H1 (cell line): ENCODE measurements around the gene PNRC2. TPM values are rescaled to one million over a fixed set of nuclear protein-coding genes. Genes with fewer than 3 reads are reported as not detected.

Experiments
- CTCF ChIA-PET: fragments of 300-600 bp; sonication (Branson Sonifier 250); formaldehyde crosslinking; loops from one replicate; lab custom pipeline; 2021; ENCODE audit not compliant: partially characterized antibody; lab: Charles Lee
- POLR2A ChIA-PET: fragments of 300-600 bp; sonication (Branson Sonifier 250); formaldehyde crosslinking; loops from one replicate; lab custom pipeline; 2021; ENCODE audit warnings: inconsistent platforms; ENCODE audit not compliant: partially characterized antibody; lab: Charles Lee
- DNase-seq, 2 experiments: peaks; one replicate each; pipeline versions ENCODE4 v3.0.0 to v3.0.0-alpha.2; 2010 to 2022; ENCODE audit warnings: low spot score in 2 of 2, low read depth in 1 of 2, mixed read lengths in 1 of 2
- FAIRE-seq: peaks from 2 replicates; lab custom pipeline; 2011; peaks lifted over from hg19 to GRCh38; lab: Jason Lieb, UNC
- H2AFZ ChIP-seq: 2 replicates; pipeline ENCODE4 v1.8.1; 2012; ENCODE audit warnings: low read length, inconsistent platforms
- H2AK5ac ChIP-seq: 2 replicates; pipeline ENCODE4 v1.6.1; 2013; ENCODE audit warnings: low read depth, low read length
- H2BK120ac ChIP-seq: replicated peaks from 2 replicates; pipeline ENCODE3; 2013; ENCODE audit warnings: low read depth, low read length, inconsistent platforms
- H2BK12ac ChIP-seq: 2 replicates; pipeline ENCODE4 v1.6.1; 2013; ENCODE audit warnings: low read depth, low read length
- H2BK15ac ChIP-seq: 2 replicates; pipeline ENCODE4 v1.6.1; 2013; ENCODE audit warnings: low read length
- H2BK20ac ChIP-seq: 2 replicates; pipeline ENCODE4 v1.6.1; 2013; ENCODE audit warnings: low read length
- H2BK5ac ChIP-seq: 2 replicates; pipeline ENCODE4 v1.6.1; 2013; ENCODE audit warnings: low read depth, low read length
- H3K14ac ChIP-seq: 2 replicates; pipeline ENCODE4 v1.6.1; 2013; ENCODE audit warnings: inconsistent platforms; ENCODE audit not compliant: insufficient read length
- H3K18ac ChIP-seq: 2 replicates; pipeline ENCODE4 v1.6.1; 2013; ENCODE audit warnings: low read length; ENCODE audit errors: extremely low read depth
- H3K23ac ChIP-seq: 2 replicates; pipeline ENCODE4 v1.6.1; 2013; ENCODE audit warnings: inconsistent platforms; ENCODE audit not compliant: insufficient read length
- H3K23me2 ChIP-seq: 2 replicates; pipeline ENCODE4 v1.6.1; 2013; ENCODE audit warnings: low read depth, low read length
- H3K27ac ChIP-seq: 2 replicates; pipeline ENCODE4 v1.6.1; 2011; ENCODE audit warnings: low read depth, low read length, inconsistent platforms
- H3K27me3 ChIP-seq, 4 experiments: replicated peaks in 1 of 4; 1 replicate in 1 of 4; 2 replicates in 3 of 4; pipeline versions ENCODE4 v1.6.1 to v1.8.1; 2011 to 2013; ENCODE audit warnings: low read length in 3 of 4, mild to moderate bottlenecking in 3 of 4, inconsistent platforms in 2 of 4, mixed read lengths in 2 of 4, moderate library complexity in 1 of 4; ENCODE audit not compliant: control insufficient read depth in 3 of 4, insufficient read depth in 3 of 4; ENCODE audit errors: extremely low read depth in 1 of 4
- H3K36me3 ChIP-seq, 4 experiments: 2 replicates each; pipeline versions ENCODE4 v1.6.1 to v1.8.1; 2011 to 2013; ENCODE audit warnings: mild to moderate bottlenecking in 4 of 4, low read length in 3 of 4, moderate library complexity in 2 of 4, control low read depth in 1 of 4, inconsistent platforms in 1 of 4; ENCODE audit not compliant: insufficient read depth in 4 of 4, control insufficient read depth in 2 of 4
- H3K4ac ChIP-seq: replicated peaks from 2 replicates; pipeline ENCODE3; 2013; ENCODE audit warnings: low read length, low read depth, mixed read lengths, inconsistent platforms; ENCODE audit not compliant: insufficient read length
- H3K4me1 ChIP-seq, 4 experiments: replicated peaks in 1 of 4; 1 replicate in 1 of 4; 2 replicates in 3 of 4; pipeline versions ENCODE4 v1.6.1 to v1.8.1; 2011 to 2013; ENCODE audit warnings: low read length in 3 of 4, inconsistent platforms in 2 of 4, mixed read lengths in 1 of 4; ENCODE audit not compliant: insufficient read depth in 4 of 4, control insufficient read depth in 3 of 4
- H3K4me2 ChIP-seq, 2 experiments: 2 replicates each; pipeline versions ENCODE4 v1.6.1 to v1.8.1; 2011 to 2013; ENCODE audit warnings: low read depth in 2 of 2, low read length in 2 of 2, control low read depth in 1 of 2, inconsistent platforms in 1 of 2, mild to moderate bottlenecking in 1 of 2; ENCODE audit not compliant: insufficient read depth in 1 of 2
- H3K4me3 ChIP-seq, 4 experiments: fragments of 200-600, 300-600 bp in 1 of 4; sonication (generic), shearing (Covaris generic), sonication (Bioruptor Twin) in 1 of 4; 2 replicates each; pipeline versions ENCODE4 v1.5.1 to v1.8.1; 2011 to 2016; ENCODE audit warnings: low read length in 4 of 4, low read depth in 3 of 4, control low read depth in 2 of 4, inconsistent platforms in 2 of 4, mild to moderate bottlenecking in 2 of 4, mixed read lengths in 1 of 4, moderate library complexity in 1 of 4; ENCODE audit not compliant: insufficient read depth in 2 of 4; ENCODE audit errors: extremely low read depth in 1 of 4
- H3K56ac ChIP-seq: replicated peaks from 2 replicates; pipeline ENCODE3; 2013; ENCODE audit warnings: low read depth, mild to moderate bottlenecking, mixed read lengths, low read length, inconsistent platforms; ENCODE audit not compliant: insufficient read length
- H3K79me1 ChIP-seq: 2 replicates; pipeline ENCODE4 v1.6.1; 2013; ENCODE audit warnings: low read depth, low read length, control low read depth
- H3K79me2 ChIP-seq, 2 experiments: 2 replicates each; pipeline versions ENCODE4 v1.6.1 to v1.8.1; 2012 to 2013; ENCODE audit warnings: low read length in 2 of 2, mild to moderate bottlenecking in 2 of 2, inconsistent platforms in 1 of 2; ENCODE audit not compliant: insufficient read depth in 2 of 2, control insufficient read depth in 1 of 2
- H3K9ac ChIP-seq, 4 experiments: replicated peaks in 1 of 4; 1 replicate in 1 of 4; 2 replicates in 3 of 4; pipeline versions ENCODE4 v1.6.1 to v1.8.1; 2011 to 2013; ENCODE audit warnings: low read depth in 3 of 4, low read length in 3 of 4, control low read depth in 2 of 4, mild to moderate bottlenecking in 2 of 4, moderate library complexity in 2 of 4, inconsistent platforms in 1 of 4; ENCODE audit errors: extremely low read depth in 1 of 4
- H3K9me3 ChIP-seq, 2 experiments: 2 replicates each; pipeline versions ENCODE4 v1.6.1 to v1.8.1; 2012 to 2013; ENCODE audit warnings: mild to moderate bottlenecking in 2 of 2, moderate library complexity in 2 of 2, control low read depth in 1 of 2, inconsistent platforms in 1 of 2, low read depth in 1 of 2, low read length in 1 of 2, mixed read lengths in 1 of 2; ENCODE audit not compliant: insufficient read depth in 2 of 2
- H4K20me1 ChIP-seq, 2 experiments: replicated peaks in 1 of 2; 2 replicates each; pipeline versions ENCODE3 to v1.8.1; 2011 to 2013; ENCODE audit warnings: inconsistent platforms in 2 of 2, low read length in 2 of 2, mild to moderate bottlenecking in 1 of 2; ENCODE audit not compliant: insufficient read depth in 2 of 2, control insufficient read depth in 1 of 2
- H4K5ac ChIP-seq: 2 replicates; pipeline ENCODE4 v1.6.1; 2013; ENCODE audit warnings: low read length, low read depth, mixed read lengths, inconsistent platforms; ENCODE audit not compliant: insufficient read length
- H4K8ac ChIP-seq: 2 replicates; pipeline ENCODE4 v1.8.0; 2013; ENCODE audit warnings: mild to moderate bottlenecking, moderate library complexity, low read length, inconsistent platforms; ENCODE audit not compliant: insufficient read depth; ENCODE audit errors: extremely low read depth
- H4K91ac ChIP-seq: replicated peaks from 2 replicates; pipeline ENCODE3; 2013; ENCODE audit warnings: low read length, mixed read lengths, inconsistent platforms; ENCODE audit not compliant: insufficient read length
- ASH2L ChIP-seq: fragments of 200-600, 300-600 bp; sonication (generic); IDR thresholded peaks from one replicate; pipeline ENCODE4 v1.7.1; 2017; ENCODE audit warnings: low read length
- BACH1 ChIP-seq: IDR thresholded peaks from 2 replicates; pipeline ENCODE4 v1.6.1; 2012; ENCODE audit warnings: low read length, improper control_type of control experiment
- CHD2 ChIP-seq: IDR thresholded peaks from 2 replicates; pipeline ENCODE4 v1.6.1; 2012; ENCODE audit warnings: low read length, improper control_type of control experiment
- JUN ChIP-seq: IDR thresholded peaks from 2 replicates; pipeline ENCODE4 v1.6.1; 2011; ENCODE audit warnings: low read depth, mild to moderate bottlenecking, improper control_type of control experiment, low read length
- POLR2A ChIP-seq, 2 experiments: IDR thresholded peaks; 1 replicate in 1 of 2; 2 replicates in 1 of 2; pipeline ENCODE4 v1.6.1; 2011; ENCODE audit warnings: low read depth in 2 of 2, low read length in 2 of 2, mild to moderate bottlenecking in 2 of 2; ENCODE audit errors: control extremely low read depth in 1 of 2
- RBBP5 ChIP-seq: IDR thresholded peaks from 2 replicates; pipeline ENCODE4 v1.7.1; 2012; ENCODE audit warnings: low read depth, mild to moderate bottlenecking, inconsistent platforms, low read length, moderate library complexity, borderline replicate concordance
- RFX5 ChIP-seq: IDR thresholded peaks from 2 replicates; pipeline ENCODE4 v1.6.1; 2011; ENCODE audit warnings: low read depth, low read length, improper control_type of control experiment, borderline replicate concordance
- SP4 ChIP-seq: IDR thresholded peaks from 2 replicates; pipeline ENCODE4 v1.6.1; 2012; ENCODE audit warnings: low read length, inconsistent platforms
- TBP ChIP-seq: IDR thresholded peaks from 2 replicates; pipeline ENCODE4 v1.6.1; 2011; ENCODE audit warnings: low read depth, low read length, improper control_type of control experiment
- TCF12 ChIP-seq: IDR thresholded peaks from 2 replicates; pipeline ENCODE4 v1.6.1; 2011; ENCODE audit warnings: low read depth, mild to moderate bottlenecking, low read length
- WGBS, 2 experiments: shearing (Covaris generic) in 1 of 2; methylation state at CpG; one replicate each; pipeline versions ENCODE4 v1.1.6 to v1.1.7; 2013 to 2015; ENCODE audit warnings: low lambda C conversion rate in 2 of 2, mixed read lengths in 2 of 2, inconsistent platforms in 1 of 2, low coverage in 1 of 2, missing lambda C conversion rate in 1 of 2; ENCODE audit not compliant: insufficient replicate concordance in 2 of 2, insufficient coverage in 1 of 2, insufficient read length in 1 of 2; ENCODE audit errors: extremely low coverage in 1 of 2, missing lambda C conversion rate in 1 of 2; 5-methylcytosine and 5-hydroxymethylcytosine counted together
- polyA plus RNA-seq, 7 experiments: library from polyadenylated mRNA; depleted of rRNA in 3 of 7; stranded (reverse) in 5 of 7; unstranded in 2 of 7; fragments of >200 nt in 5 of 7; fragments of 200-250 nt in 2 of 7; gene quantifications; 1 replicate in 5 of 7; 2 replicates in 1 of 7; 4 replicates in 1 of 7; pipeline versions ENCODE4 v1.2.1 to v1.2.3, GENCODE V29; 2011 to 2013; ENCODE audit warnings: missing spikeins in 2 of 7, mixed read lengths in 2 of 7
- total RNA-seq: library from RNA; stranded (reverse); fragmentation: NEBNext Ultra II Directional; extraction: Animal tissue kit (Norgen Biotek cat#: 25700); gene quantifications from 2 replicates; pipeline ENCODE4 v1.2.1, GENCODE V29; 2021
- TF ChIP-seq, protein P1 (sequence below), 3 experiments: IDR thresholded peaks; 1 replicate in 2 of 3; 2 replicates in 1 of 3; pipeline versions ENCODE4 v1.5.1 to v1.6.1; 2011; ENCODE audit warnings: low read length in 3 of 3, mild to moderate bottlenecking in 3 of 3, inconsistent platforms in 2 of 3, low read depth in 1 of 3, moderate library complexity in 1 of 3; ENCODE audit not compliant: insufficient read depth in 1 of 3; ENCODE audit errors: control extremely low read depth in 1 of 3

The PNRC2 gene
- total and polyA plus RNA-seq, 2 of the 8 experiments (the other 6 are each of a cell fraction or from before 2014, with no cell fraction given) = 57.5 to 147 TPM

DNA sequence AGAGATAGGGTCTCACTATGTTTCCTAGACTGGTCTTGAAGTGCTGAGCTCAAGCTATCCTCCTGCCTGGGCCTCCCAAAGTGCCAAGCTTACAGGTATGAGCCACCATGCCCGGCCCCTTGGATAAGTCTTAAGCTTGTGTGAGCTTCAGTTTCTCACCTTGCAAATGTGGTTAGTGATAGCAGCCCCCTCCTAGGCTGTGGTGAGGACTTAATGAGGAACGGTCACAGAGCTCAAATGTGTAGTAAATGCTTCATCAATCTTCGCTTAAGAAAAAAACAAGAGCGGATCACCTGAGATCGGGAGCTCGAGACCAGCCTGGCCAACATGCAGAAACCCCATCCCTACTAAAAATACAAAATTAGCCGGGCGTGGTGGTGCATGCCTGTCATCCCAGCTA, 49.5 kb upstream of the PNRC2 start:
- no peak overlapping the region for H2BK12ac ChIP-seq
- H2BK5ac ChIP-seq = no peak overlapping the region
- H3K18ac ChIP-seq = no peak overlapping the region
- H3K4me3 ChIP-seq = no peak overlapping the region
- no peak overlapping the region for H3K4me2 ChIP-seq
- H3K23me2 ChIP-seq = no peaks in the 10 kb centered on the region
- 0 out of 7 replicates have a peak, but pooled peaks cover 0 to 2% (median under 1%) of the 10 kb centered on the region in 4 experiments for H3K27me3 ChIP-seq
- no peak overlapping the region for H2BK15ac ChIP-seq
- no peak overlapping the region for H3K27ac ChIP-seq
- 93% methylated on average over 8 of the region's 8 CpGs; no CpG with 5 or more reads in 1 of the 2 experiments for whole genome bisulfite sequencing, 2 experiments
- H3K14ac ChIP-seq = no peak overlapping the region
- no peaks in the 10 kb centered on the region for H4K20me1 ChIP-seq
- H2BK120ac ChIP-seq = no peak overlapping the region
- no peak overlapping the region for H2AFZ ChIP-seq
- H3K4ac ChIP-seq = no peak overlapping the region
- TF ChIP-seq RBBP5 (no peak), RFX5 (no peak), TCF12 (no peak), CHD2 (no peak), POLR2A (IDR thresholded peaks at IDR 0.05; ENCODE audit: control extremely low read depth in 1 of 2, low read depth in 2 of 2, low read length in 2 of 2) (no peak), SP4 (no peak), ASH2L (no peak), JUN (no peak), TBP (no peak), BACH1 (no peak)
- TF ChIP-seq, protein P1, sequence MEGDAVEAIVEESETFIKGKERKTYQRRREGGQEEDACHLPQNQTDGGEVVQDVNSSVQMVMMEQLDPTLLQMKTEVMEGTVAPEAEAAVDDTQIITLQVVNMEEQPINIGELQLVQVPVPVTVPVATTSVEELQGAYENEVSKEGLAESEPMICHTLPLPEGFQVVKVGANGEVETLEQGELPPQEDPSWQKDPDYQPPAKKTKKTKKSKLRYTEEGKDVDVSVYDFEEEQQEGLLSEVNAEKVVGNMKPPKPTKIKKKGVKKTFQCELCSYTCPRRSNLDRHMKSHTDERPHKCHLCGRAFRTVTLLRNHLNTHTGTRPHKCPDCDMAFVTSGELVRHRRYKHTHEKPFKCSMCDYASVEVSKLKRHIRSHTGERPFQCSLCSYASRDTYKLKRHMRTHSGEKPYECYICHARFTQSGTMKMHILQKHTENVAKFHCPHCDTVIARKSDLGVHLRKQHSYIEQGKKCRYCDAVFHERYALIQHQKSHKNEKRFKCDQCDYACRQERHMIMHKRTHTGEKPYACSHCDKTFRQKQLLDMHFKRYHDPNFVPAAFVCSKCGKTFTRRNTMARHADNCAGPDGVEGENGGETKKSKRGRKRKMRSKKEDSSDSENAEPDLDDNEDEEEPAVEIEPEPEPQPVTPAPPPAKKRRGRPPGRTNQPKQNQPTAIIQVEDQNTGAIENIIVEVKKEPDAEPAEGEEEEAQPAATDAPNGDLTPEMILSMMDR (IDR thresholded peaks at IDR 0.05; ENCODE audit: control extremely low read depth in 1 of 3, insufficient read depth in 1 of 3, low read depth in 1 of 3, low read length in 3 of 3) = no peak
- no peak overlapping the region for H2AK5ac ChIP-seq
- H3K36me3 ChIP-seq = no peaks in the 10 kb centered on the region; a peak in 1 of 8 replicates
- ChIA-PET CTCF (interaction anchor here (0.6 to 5.1 kb wide), 4 partner anchors 14 to 100 kb away, joined by 3 to 28 read pairs (median 4); no protein-coding TSS in a partner anchor), POLR2A (interaction anchor here (1.1 kb wide), 1 partner anchor 27 kb away, joined by 3 read pairs; no protein-coding TSS in a partner anchor)
- no peaks in the 10 kb centered on the region for H3K9me3 ChIP-seq
- no peaks in the 10 kb centered on the region for H3K79me1 ChIP-seq
- no peak overlapping the region for H2BK20ac ChIP-seq
- H3K56ac ChIP-seq = no peak overlapping the region
- no peak overlapping the region for H3K23ac ChIP-seq
- H4K5ac ChIP-seq = no peak overlapping the region
- no peak for FAIRE-seq
- H3K79me2 ChIP-seq = no peaks in the 10 kb centered on the region
- H3K4me1 ChIP-seq = peaks cover 0 to 2% (median 0%) of the 10 kb centered on the region in 4 experiments; a peak in 2 of 7 replicates
- no peak overlapping the region for H4K91ac ChIP-seq
- H4K8ac ChIP-seq = no peak overlapping the region
- DNase-seq = no peak
- H3K9ac ChIP-seq = no peak overlapping the region
